Measurements from ENCODE around the gene XRRA1.
"Not testable (repeated sequence)": the region's sequence is repeated elsewhere in the genome, so short reads cannot be mapped to it uniquely, and the experiment has no call there.

The XRRA1 gene, protein sequence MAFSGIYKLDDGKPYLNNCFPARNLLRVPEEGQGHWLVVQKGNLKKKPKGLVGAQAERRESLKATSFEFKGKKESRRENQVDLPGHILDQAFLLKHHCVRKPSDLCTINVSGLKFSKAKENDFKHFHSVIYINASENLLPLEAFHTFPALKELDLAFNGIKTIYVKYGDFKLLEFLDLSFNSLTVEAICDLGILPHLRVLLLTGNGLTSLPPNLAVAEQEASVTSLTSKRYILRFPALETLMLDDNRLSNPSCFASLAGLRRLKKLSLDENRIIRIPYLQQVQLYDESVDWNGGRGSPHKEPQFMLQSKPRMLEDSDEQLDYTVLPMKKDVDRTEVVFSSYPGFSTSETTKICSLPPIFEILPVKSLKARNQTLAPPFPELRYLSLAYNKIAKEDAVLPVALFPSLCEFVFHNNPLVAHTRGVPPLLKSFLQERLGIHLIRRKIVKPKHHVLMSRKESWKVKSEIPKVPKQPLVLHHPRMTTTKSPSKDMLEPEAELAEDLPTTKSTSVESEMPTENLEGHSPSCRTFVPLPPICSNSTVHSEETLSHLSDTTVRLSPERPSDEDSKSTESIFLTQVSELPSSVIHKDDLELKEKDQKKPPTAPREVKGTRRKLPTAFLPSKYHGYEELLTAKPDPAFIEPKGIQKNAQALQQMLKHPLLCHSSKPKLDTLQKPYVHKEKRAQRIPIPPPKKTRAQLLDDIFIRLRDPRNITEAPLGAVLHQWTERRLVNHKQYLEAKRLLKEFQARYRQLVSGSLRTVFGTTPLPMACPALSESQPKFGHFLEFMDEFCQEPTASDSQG

DNA sequence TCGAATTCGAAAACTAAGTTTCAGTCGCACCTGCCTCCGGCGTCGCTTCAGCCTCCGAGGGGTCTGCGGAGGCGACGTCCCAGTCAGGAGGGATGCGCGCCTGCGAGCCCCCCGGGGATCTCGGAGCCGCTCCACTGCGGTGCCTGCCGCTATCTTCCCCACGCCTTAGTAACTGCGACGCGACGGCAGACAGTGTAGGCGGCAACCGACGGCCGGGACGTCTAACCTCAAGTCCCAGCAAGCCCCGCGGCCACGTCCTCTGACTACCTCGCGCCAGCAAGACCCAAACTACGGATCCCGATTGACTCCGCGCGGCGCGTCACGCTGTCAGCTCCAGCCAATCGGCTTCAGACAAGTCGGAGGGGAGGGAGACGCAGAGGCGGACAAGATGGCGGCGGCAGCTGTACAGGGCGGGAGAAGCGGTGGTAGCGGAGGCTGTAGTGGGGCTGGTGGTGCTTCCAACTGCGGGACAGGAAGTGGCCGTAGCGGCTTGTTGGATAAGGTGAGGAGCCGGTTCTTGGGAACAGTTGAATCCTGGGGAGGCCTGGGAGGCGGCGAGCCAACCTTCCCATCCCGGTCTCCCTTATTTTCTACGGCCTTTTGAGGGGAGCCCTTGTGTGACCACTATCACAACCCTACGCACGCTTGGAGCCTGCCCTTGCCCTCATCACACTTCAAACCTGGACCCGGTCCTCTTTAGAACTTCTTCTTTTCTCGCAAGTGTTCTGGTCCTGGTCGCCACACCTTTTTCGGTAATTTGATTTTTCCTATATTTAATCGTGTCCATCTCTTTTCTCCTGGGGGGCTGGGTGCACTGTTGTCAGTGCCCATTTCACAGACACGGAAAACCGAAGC, at the start of gene XRRA1, which contains the start of gene SPCS2:
XRRA1 (minus strand) TSS at position 194 of the 855 bp plus-strand sequence. CDS start 8,213 bp downstream, outside the sequence.
SPCS2 (plus strand) TSS at position 369 of the 855 bp plus-strand sequence; CDS start at position 389, 20 bp downstream.
- peak; percentile 94 for DNase-seq (ENCODE audit: low read depth)

DNA sequence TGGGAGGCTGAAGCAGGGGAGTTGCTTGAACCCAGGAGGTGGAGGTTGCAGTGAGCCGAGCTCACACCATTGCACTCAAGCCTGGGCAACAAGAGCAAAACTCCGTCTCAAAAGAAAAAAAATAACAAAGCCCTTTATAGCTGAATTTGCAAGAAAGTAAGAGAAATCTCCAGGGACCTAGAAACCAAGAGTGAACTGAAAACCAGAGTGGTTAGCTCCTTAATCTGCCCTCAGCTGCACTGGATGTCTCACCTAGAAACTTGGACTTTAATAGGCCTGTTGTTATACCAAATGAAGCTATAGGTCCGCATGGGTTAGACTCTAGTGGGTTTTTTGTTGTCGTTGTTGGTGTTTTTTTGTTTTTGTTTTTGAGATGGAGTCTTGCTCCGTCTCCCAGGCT, 44.0 kb upstream of the XRRA1 start:
- DNase-seq (ENCODE audit: low read depth), result no peak

DNA sequence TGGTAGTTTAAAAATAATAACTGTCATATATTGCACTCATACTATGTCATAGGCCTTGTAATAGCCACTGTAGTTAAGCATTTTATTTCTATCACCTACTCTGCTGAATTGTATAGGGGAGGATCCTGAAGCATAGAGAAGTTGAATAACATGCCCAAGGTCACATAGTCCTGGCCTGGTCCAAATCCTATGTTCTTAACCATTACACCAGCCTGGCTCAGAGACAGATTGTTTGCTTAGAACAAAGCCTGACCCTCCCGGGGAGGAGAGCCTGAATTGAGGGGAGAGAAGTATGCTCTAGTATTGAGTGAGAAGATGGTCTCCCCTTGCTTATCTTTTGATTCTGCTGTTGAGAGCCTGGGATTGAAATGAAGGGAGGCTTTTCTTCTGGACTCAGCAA, 42.0 kb upstream of the XRRA1 start:
- DNase-seq (ENCODE audit: low read depth), result no peak

DNA sequence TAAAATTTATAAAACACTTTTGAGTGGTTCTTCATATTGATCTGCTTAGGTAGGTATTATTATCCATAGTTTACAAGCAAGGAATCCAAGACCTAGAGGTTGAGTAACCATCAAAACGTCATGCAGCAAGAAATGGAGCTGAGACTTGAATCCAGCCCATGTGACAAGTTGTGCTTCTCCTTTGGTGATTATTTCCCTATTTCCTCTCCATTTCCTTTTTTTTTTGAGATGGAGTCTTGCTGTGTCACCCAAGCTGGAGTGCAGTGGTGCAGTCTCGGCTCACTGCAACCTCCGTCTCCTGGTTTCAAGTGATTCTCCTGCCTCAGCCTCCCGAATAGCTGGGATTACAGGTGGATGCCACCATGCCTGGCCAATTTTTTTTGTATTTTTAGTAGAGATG, 41.3 kb upstream of the XRRA1 start:
- DNase-seq (ENCODE audit: low read depth), result not testable (repeated sequence)

DNA sequence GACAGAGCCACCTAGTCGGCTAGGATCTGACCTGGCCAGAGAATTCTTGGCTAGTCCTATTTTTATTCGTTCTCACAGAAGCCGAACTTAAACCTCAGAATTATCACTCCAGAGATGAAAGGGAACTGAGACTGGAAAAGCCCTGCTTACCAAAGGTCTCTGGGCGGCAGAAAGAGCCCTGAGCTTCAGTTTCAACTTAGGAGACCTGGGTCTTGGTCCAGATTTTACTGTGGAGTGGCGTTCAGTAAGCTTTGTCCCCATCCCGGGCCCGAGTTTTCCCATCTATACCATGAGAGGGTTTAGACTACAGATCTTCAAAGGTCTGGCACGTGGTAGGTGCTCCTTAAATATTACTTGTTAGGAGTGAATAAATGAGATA, 40.4 kb upstream of the XRRA1 start:
- no peak for DNase-seq (ENCODE audit: low read depth)

DNA sequence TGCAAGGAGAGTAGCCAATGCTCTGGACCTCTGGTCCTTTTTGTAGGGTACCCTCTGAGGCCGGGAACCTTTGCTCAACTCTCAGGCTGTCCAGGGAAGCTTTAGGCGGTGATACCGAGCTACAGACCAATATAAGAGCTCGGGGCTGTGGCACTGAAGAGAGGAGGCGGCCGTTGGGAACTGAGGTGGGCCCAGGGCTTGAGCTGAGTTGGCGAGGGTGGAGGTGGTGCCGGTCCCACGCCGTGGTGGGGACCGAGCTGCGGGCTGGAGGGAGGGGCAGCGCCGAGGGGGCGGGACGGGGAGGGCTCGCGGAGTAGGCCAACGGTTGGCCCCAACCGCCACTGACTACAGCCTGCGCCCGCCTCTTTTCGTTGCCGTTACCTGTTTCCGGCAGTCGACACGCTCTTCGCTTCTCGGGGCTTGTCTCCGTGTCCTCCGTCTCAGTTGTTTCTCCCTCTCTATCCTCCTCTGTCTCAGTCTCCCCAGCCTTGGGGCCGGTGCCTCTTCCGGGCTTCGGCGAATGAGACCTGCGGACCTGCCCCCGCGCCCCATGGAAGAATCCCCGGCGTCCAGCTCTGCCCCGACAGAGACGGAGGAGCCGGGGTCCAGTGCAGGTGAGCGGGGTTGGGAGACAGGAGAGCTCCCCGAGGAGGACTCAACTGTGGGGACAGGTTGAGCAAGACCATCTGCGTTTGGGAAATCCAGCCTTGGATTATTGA, 39.8 kb upstream of the XRRA1 start, which contains the start of gene NEU3:
NEU3 (plus strand) TSS at position 393 of the 719 bp plus-strand sequence; CDS start at position 521, 128 bp downstream.
- DNase-seq (ENCODE audit: low read depth), result peak; percentile 74

DNA sequence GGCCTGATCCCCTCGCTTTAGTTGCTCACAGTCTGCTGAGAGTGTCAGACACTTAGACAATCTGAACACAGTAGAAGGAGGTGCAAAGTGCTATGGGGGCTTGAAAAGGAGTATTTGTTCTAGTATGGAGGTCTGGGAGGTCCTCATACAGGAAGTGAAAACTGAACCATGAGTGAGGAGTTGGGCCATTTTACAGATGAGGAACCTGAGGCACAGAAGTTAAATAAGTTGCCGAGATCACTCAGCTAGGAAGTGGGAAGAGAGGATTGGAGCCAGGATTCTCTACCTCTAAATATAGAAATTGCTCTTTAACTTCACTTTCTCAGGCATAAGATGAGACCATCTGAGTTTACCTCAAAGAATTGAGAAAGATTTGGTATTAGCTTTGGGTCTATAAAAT, 35.8 kb upstream of the XRRA1 start:
- DNase-seq (ENCODE audit: low read depth), result no peak

DNA sequence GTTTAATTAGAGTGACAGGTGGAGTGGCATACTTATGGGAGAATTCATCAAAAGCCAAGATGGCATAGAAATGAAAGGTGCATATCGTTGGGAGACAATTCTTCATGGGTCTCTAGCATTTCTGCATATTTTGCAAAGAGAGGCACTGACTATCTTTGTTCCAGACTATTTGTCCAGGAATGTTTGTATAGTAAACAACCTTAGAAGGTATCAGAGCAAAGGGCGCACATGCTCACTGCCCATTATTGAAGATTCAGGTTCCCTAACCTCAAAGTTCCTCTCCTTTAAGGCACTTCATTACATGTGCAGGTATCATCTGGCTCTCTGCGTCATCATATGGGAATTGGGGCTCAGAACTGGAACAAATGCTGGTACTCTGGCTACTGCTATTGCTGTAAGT, 35.2 kb upstream of the XRRA1 start:
- DNase-seq (ENCODE audit: low read depth), result no peak

DNA sequence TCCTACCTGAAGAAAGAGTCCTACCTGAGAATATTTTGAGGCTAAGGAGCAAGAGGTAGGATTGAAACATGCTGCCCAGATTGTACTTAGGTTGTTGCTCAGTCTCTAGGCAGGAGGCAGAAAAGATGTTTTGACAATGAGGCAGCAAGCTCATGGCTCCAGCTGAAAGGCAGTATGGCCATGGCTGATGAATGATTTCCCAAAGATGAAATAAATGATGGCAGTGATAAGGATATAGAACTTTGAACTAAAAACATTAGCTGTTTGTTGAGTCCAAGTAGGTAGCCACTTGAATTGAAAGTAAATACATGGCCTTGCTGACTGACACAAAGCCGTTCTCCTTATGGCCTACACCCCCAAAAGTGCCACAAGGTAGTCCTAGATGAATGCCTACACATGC, 33.0 kb upstream of the XRRA1 start:
- DNase-seq (ENCODE audit: low read depth), result no peak

DNA sequence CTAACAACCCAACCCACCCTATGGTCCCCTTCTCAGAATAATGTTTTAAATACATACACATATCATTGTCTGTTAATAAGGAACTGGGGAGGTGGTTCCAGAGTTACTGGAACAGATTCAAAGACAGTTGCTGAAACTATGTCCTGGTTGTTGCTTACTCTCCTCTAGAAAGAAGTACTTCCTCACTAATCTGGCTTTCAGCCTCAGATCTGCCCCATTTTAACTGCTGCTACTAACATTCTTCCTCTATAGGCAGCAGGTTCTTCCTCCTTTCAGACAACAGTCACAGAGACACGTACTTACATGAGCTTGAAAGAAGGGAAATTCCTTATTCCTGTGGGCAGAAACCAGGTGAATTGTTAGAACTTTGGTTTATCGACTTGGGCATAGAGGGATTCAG, 31.7 kb upstream of the XRRA1 start:
- DNase-seq (ENCODE audit: low read depth), result no peak

DNA sequence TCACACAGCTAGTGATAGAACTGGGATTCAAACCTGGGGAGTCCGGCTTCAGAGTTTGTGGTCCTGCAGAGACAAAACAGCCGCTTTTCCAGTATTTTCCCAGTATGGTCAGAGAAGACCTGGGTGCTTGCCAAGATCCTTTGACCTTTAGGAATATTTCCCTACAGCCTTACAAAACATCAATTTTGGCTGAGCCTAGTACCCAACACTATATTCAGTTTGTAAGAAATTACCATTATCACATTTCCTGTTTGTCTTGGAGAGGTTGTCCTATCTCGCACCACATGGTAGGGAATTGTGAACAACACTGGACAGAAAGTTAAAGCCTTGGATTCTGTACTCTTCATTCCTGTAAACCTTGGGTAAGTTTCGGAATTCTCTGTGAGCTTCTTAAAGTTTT, 29.1 kb upstream of the XRRA1 start:
- no peak for DNase-seq (ENCODE audit: low read depth)

DNA sequence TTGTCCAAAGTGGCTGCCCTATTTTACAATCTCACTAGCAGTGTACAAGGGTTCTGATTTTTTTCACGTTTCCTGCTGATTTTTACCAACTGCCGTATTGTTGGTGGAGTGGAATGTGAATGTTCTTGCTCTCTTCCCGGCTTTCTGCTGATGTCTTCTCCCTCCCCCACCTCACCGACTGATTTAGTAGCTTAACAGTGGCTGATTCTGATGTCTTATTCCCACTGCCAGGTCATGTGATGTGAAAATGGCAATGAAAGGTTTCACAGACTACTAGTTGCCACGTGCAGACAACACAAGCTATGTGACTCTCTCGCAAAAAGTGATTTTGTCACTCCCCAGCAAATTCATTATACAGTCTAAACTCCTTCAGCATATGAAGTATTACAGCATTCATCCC, 22.5 kb upstream of the XRRA1 start:
- DNase-seq (ENCODE audit: low read depth), result no peak

DNA sequence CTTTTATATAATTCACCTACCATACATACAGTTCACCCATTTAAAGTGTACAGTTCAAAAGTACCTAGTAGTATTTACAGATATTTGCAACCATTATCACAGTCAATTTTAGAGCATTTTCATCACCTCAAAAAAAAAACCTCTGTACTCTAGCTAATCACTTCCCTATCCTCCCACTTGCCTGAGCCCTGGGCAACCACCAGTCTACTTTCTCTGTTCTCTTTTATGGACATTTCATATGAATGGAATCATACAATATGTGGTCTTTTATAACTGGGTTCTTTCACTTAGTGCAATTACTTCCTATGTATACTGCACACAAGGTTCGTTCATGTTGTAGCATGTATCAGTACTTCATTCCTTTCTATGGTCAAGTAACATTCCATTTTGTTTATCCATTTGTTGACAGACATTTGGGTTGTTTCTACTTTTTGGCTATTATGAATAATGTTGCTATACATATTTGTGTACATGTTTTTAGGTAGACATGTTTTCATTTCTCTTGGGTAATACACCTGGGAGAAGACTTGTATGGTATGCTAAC, 22.0 kb upstream of the XRRA1 start:
- no peak for DNase-seq (ENCODE audit: low read depth)

DNA sequence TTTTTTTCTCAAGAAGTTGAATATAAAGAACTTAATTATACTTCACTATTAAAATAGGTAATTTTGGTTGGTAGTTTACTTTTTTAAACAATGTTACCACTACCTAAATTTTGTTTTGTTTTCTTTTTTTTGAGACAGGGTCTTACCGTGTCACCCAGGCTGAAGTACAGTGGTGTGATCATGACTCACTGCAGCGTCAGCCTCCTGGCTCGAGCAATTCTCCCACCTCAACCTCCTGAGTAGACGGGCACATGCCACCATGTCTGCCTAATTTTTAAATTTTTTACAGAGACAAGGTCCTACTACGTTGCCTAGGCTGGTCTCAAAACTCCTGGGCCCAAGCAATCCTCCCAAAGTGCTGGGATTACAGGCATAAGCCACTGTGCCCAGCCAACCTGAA, 17.8 kb upstream of the XRRA1 start:
- DNase-seq (ENCODE audit: low read depth), result no peak

DNA sequence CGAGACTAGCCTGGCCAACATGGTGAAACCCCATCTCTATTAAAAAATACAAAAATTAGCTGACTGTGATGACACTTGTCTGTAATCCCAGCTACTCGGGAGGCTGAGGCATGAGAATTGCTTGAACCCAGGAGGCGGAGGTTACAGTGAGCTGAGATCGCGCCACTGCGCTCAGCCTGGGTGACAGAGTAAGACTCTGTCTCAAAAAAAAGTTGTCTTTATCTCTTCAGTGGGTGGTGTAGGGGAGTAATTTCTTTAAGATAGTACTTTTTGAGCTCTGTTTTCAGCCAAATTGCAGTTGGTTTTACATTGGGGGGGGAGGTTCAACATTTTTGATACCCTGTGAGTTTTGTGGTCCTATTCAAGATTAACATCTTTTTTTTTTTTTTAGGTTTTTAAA, 11.2 kb upstream of the XRRA1 start:
- not testable (repeated sequence) for DNase-seq (ENCODE audit: low read depth)

DNA sequence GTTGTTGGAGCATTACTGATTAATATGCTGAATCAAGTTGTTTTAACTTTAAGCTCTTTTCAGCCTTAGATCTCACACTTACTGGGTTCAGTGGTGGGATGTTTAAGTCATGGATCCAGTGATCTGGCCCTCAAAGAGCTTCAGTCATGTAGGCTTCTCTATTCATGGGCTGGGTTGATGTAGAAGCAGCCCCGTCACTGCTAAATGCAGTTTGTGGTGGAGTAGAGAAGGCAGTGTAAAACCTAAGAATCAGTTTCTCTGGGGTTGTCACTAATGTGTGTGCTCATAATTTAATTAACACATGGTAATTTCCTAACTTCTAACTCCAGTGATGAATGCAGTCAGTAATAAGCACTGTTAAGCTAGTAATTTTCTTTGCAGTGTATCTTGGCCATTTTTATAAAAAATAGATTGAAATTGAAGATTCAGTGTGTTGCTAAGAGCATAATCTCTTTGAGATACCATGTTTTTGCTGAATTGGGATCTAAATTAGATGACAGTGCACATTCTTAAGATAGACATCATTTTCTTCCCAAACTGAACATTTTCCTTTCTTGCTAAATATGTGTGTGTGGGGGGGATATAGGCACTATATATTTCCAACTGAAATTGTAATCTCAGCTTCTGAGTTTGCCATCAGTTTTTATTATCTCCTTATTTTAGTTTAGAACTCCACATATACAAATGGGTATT, 9.2 kb upstream of the XRRA1 start:
- DNase-seq (ENCODE audit: low read depth), result no peak

DNA sequence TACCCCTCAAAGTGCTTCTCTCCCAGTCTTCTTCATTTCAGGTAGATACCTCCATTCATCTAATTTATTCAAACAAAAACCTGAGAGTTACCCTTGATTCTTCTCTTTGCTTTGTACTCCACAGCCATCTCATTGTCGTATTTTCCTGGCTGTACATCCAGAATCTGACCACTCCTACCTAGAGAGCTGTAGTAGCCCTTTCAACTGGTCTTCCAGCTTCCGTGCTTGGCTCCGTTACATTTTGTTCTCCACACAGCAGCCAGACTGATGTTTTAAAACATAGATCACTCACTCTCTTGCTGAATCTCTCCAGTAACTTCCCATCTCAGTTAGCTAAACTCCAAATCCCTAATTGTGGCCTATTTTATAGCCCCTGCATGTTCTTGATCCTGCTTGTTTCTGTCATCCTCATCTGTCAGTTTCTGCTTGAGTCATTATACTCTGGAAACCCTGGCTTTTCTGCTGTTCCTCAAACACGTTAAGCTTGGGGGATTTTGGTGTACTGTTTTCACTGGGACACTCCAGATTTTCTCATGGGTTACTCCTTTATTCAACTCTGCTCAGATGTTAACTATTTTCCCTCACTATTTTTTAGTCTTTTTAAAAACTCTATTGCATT, 7.6 kb upstream of the XRRA1 start:
- DNase-seq (ENCODE audit: low read depth), result no peak

DNA sequence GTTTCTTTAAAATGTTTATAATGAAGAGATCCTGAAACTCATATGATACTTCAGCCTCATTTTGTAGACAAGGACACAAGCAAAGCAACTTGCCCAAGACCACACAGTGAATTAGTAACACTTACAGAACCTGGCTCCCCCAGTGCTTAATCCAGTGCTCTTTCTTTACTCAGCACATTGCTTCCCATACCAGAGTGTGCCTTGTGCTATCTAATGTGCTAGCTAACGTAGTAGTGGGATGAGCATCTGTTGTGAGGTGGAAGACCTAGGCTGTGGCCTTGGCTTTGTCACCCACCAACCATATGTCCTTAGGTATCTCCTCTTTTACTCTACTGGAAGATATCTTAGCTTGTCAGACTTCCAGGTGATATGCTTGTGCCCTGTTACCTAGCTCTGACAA, 5.3 kb upstream of the XRRA1 start:
- DNase-seq (ENCODE audit: low read depth), result no peak

DNA sequence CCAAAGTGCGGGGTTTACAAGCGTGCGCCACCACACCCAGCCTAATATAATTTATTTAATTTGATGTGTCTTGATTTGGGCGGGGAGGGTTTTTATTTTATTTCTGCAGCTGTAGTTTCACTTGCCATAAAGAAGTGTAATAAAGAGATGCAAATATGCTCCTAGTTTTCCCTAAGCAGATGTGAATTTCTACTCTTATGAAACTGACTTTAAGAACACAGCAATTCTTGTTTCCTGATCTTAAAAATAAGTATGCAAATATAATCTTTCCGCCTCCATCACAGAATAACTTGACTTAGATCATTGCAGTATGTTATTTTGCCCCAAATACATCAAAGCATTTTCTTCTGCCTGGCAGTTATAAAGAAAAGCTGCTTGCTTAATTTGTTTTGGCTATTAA, 4.6 kb upstream of the XRRA1 start:
- DNase-seq (ENCODE audit: low read depth), result no peak

DNA sequence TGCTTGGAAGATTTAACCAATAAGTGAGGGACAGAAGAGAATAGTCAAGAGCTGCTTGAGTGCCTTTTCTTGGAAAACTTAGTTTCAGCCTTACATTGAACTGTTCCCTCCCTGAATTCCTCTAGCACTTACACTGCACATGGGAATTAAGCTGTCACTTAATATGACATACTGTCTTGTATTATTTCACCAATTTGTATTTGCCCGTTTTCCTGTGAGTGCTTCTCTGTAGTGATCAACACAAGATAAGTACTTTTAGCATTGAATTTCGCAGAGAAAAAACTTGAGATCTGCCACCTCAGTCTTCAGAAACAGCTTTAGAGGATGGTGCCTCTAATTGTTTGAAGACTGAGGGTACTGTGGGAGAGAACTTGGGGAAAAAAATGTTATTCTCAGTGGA, 3.9 kb upstream of the XRRA1 start:
- DNase-seq (ENCODE audit: low read depth), result no peak
